Neural progenitor cell (in vitro differentiated cells): Measurements from ENCODE around the gene MACROH2A2.

Experiments used
- EZH2 ChIP-seq: fragments of 200-600 bp; sonication (generic); IDR thresholded peaks from 2 replicates; pipeline ENCODE4 v1.6.1; 2017; ENCODE audit warnings: antibody characterized with exemption, mild to moderate bottlenecking, moderate library complexity
- TF ChIP-seq, protein P1 (sequence below): fragments of 200-600 bp; sonication (generic); IDR thresholded peaks from 2 replicates; pipeline ENCODE4 v1.5.1; 2017; ENCODE audit warnings: antibody characterized with exemption, mild to moderate bottlenecking

DNA sequence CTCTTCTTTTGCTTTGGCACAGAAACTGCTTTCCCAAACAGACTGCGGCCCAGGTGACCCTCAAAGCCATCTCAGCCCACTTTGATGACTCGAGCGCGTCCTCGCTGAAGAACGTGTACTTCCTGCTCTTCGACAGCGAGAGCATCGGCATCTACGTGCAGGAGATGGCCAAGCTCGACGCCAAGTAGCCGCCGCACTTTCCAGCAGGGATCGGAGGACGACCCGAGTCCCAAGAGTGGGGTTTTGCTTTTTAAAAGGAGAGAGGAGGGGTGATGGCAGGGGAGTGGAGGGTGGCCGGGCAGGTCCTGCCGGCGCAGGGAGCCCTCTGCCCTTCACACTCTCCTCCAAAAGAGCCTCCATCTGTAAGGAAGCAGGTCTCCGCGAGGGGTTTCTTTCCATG is 58.9 kb downstream of the MACROH2A2 start:
- TF ChIP-seq, protein P1, sequence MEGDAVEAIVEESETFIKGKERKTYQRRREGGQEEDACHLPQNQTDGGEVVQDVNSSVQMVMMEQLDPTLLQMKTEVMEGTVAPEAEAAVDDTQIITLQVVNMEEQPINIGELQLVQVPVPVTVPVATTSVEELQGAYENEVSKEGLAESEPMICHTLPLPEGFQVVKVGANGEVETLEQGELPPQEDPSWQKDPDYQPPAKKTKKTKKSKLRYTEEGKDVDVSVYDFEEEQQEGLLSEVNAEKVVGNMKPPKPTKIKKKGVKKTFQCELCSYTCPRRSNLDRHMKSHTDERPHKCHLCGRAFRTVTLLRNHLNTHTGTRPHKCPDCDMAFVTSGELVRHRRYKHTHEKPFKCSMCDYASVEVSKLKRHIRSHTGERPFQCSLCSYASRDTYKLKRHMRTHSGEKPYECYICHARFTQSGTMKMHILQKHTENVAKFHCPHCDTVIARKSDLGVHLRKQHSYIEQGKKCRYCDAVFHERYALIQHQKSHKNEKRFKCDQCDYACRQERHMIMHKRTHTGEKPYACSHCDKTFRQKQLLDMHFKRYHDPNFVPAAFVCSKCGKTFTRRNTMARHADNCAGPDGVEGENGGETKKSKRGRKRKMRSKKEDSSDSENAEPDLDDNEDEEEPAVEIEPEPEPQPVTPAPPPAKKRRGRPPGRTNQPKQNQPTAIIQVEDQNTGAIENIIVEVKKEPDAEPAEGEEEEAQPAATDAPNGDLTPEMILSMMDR: no peak
- TF ChIP-seq EZH2: no peak
